HG03571 (cell line): ENCODE measurements around the gene GLS.
A peak's percentile ranks its signal among the peaks of the same experiment; 100 is the strongest.
"Not testable (repeated sequence)": the region's sequence is repeated elsewhere in the genome, so short reads cannot be mapped to it uniquely, and the experiment has no call there.

Source experiments
- ATAC-seq: cut with Tn5 transposase; IDR thresholded peaks from one replicate; pipeline ENCODE4 v1.9.1; 2021; ENCODE audit not compliant: unreplicated experiment

GLS gene

DNA sequence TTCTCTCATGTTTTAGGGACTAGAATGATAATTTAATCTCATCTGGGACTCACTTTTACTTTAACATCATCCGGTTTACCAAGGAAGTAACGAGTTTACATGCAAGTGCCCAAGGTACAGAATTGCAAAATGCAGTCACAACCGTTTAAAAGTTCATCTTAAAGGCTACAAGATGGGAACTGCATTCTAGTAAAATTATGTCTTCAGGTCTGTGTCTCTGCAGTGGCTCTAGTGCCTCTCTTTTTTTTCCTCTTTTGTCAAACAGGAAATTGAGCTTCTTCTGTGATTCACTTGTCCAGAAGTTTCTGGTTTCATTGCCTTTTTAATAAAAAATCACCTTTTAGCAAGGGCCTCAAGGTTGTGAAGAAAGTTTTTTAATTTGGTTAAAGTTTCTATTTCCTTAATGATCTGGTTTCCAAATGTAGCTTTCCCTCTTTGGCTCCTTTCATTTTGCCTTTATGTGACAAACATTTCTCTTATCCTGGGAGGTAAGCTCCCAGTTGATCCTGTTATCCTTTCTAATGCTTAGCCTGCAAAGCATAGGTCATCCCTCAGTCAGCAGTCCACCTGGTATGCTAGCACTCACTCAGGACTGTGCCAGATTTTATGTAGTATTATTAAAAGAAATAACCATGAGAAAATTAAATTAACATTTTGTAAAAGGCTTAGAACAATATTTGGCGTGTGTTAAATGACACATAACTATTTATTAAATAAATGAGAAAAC is 2.4 kb downstream of the GLS start:
- ATAC-seq: no peak

DNA sequence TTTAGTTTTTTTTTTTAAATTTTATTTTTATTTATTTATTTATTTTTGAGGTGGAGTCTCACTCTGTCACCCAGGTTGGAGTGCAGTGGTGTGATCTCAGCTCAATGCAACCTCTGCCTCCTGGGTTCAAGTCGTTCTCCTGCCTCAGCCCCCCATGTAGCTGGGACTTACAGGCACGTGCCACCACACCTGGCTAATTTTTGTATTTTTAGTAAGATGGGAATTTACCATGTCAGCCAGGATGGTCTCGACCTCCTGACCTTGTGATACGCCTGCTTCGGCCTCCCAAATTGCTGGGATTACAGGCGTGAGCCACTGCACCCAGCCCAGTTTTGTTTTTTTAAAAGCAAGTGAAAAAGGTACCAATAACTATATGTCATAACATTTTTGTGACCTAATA is 5.2 kb downstream of the GLS start:
- ATAC-seq: not testable (repeated sequence)

- peak; percentile 60 for ATAC-seq
These were observed 6.5 kb downstream of the GLS start for GRCh38 chr2:190887089-190887488.

DNA sequence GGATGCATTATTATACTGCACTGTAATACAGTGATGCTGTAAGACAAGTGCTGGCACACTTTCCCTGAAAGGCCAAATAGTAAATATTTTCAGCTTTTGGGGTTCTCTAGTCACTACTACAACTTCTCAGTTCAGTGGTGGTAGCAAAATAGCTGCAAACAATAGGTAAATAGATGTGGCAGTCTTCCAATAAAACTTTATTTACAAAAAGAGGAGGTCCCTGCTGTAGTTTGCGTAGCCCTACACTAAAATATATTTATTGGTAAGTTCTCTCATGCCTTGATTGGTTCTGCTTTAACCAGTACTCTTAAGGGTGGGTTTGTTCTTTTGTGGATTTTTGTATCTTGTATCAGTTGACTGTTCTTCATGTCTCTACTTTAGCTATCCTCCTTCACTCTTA is 7.8 kb downstream of the GLS start:
- no peak for ATAC-seq

DNA sequence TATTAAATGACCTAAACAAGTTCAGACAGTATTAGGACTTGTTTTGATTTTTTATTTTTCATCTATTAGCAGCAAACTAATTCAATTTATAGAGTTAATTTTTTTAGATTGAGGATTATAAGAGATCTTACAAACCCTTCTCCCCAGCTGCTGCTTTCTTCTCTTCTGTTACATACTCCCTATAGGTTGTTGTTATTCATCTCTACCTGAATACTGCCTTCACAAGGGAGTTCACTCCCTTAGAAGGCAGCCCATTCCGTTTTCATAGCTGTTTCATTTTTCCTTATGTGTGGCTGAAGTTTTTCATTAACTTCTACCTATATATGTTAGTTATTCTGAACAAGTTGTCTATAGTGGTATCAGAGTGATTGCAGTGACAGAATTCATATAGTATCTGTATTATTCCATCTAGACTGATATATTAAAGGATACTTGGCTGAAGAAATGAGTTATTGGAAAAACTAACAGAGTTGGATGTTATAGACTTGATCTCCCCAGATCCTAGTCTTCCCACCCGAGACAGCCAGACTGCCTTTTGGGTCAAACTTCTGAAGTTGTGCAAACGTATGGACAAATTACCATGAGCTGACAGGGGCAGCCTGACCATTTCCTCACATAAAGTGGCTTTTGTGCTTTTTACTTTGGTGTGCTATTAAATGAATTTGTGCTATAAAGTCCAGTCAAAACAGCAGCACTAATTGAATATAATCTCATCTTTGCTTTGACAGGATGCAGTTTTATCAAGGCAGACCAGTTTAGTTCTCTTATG is 8.7 kb downstream of the GLS start:
- ATAC-seq: no peak

DNA sequence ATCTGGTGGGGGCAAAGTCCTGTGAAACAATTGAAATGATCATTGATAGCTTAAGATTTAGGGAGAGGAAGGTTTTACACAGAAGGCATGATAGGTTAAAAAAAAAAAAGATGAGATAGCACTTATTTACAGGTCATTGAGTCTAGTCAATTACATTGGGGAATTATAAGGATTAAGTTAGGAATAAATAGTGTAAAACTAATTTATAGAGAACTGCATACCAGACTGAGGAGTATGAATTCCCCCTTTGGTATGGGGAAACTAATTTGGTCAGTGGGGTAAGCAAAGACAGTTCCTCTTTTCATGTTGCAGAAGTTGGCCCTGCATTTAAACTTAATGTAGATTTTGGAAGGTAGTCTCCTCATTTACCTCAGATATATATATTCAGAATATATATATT is 10.8 kb downstream of the GLS start:
- ATAC-seq: peak; percentile 45

- ATAC-seq: no peak
These were observed 11.3 kb downstream of the GLS start for GRCh38 chr2:190891889-190892288.

GRCh38 chr2:190893157-190893556 is 12.5 kb downstream of the GLS start:
- no peak for ATAC-seq

DNA sequence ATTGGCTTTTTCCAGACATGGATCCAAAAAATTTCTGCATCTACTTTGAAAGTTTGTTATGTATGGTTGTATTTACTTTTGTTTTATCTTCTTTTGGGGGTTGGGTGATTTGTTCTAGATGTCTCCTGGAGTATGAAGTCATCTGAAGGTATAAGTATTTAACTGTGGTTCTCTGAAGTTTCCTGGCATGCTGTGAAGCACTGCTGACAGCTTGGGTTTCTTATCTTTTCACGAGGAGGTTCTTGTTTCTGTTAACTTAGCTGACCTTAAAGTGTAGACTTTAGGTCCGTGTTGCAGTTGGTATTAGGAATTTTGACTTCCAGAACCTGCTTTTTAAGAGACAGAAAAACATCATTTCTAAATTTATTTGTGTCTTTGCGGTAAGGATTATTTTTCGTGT is 15.9 kb downstream of the GLS start:
- no peak for ATAC-seq

DNA sequence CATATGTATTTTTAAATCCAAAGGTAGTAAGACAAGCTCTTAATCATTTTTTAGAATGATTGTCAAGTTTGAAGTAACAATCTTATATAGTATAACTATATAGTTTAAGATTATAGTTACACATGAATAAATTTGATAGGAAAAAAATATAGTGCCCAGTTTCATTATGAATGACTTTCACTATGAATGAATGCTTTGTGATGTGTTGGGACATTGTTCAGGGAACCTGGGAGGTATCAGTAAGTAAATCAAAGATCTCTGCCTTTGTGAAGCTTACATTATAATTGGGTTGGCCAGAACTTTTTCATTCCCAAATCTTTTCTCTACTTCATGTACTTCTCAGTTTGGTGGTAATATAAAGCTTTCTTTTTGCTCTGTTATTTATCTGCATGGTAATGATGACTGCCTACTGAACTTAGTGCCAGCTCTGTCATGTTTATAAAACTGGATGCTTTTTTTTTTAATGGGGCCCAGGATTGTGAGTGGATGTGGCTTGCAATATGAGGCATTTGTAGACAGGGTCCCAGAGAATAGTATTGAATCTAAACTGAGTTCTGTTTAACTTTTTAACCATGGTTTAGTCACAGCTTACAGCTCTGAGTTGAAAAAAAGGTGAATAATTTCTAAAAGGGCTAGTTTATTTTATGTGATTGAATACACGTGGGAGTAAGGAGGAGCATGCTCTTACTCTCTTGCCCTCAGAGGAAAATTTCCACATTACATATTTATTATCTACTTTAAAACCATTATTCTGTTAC is 23.3 kb downstream of the GLS start:
- no peak for ATAC-seq

DNA sequence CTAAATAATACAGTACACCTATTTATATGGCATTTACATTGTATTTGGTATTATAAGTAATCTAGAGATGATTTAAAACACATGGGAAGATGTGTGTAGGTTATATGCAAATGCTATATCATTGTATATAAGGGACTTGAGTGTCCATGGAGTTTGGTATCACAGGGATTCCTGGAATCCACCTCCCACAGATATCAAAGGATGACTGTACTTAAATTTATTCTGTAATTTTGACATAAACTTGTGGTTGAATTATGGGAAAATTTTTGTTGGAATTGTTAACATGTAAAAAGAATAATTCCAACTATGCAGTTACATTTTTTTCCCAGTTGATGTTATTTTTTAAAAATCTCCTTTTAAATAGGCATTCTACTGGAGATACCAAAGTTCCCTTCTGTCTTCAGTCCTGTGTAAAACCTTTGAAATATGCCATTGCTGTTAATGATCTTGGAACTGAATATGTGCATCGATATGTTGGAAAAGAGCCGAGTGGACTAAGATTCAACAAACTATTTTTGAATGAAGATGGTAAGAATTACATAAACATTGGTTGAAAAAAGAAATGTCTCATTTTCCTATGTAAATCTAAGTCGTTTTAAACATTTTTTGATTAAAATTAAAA is 24.1 kb downstream of the GLS start:
- ATAC-seq: no peak

- no peak for ATAC-seq
These were observed 27.9 kb downstream of the GLS start for GRCh38 chr2:190908532-190908931.

GRCh38 chr2:190909680-190910079 is 29.1 kb downstream of the GLS start:
- no peak for ATAC-seq

GRCh38 chr2:190910341-190911136 is 29.9 kb downstream of the GLS start:
- ATAC-seq: no peak

DNA sequence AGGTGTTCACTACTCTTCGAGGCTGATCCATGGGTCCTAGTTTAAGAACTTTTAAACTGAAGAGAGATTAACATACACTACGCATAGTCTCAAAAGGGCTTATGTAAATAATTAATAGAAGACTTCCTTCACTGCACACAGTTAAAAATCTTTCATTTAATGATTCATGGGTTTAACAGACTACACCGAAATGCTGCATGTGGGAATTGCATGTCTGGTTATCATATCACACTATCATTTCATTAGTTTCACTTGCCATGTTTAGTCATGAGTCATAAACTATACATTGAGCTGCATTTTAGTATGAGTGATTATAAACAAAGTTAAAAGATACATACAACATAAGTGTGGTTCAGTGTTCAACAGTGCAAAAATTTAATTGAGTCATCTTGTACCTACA is 31.2 kb downstream of the GLS start:
- peak; percentile 92 for ATAC-seq

- no peak for ATAC-seq
These were observed 32.1 kb downstream of the GLS start for GRCh38 chr2:190912726-190913125.

GRCh38 chr2:190913725-190914124 is 33.1 kb downstream of the GLS start:
- no peak for ATAC-seq

DNA sequence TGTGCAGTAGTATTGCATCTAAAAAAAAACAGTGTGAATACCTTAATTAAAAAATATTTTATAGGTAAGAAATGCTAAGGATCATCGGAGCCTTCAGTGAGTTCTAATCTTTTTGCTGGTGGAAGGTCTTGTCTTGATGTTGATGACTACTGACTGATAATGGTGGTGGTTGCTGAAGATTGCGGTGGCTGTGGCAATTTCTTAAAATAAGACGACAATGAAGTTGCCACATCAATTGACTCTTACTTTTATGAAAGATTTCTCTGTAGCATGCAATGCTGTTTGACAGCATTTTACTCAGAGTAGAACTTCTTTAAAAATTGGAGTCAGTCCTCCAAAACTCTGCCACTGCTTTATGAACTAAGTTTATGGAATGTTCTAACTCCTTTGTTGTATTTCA is 36.2 kb downstream of the GLS start:
- no peak for ATAC-seq

DNA sequence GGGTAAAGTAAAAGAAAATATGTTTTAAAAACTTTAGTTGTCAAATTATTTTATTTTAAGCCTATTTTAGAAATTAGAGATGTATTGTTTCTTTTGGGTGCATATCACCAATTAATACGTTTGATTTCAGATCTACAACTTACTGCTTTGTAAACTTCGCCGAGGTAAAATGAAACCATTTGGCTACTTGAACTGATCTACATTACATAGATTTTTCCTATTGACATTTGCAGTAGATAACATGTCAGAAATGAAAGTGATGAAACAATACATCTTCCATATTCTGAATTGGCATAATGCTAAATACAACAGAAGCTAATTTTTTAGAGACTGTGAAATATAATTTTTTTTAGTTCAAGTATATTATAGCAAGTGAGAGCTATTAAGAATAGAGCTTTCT is 39.5 kb downstream of the GLS start:
- ATAC-seq: no peak

DNA sequence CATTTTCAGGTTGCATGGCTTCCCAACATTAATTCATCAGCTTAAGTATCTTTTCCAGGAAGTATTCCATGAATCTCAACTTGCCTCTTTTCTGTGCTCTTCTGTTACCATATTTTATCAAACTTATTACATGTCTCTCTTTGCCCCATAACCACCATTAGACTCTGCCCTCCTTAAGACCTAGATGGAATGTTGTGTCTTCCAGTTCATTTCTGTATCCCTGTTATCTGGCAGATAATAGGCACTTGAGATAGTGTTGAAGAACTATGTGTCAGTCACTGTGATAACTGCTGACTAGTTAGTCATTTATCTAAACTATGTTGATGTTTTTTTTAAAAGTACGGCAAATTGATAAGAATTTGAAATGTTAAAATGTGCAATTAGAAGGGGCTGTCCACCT is 41.8 kb downstream of the GLS start:
- ATAC-seq: no peak

DNA sequence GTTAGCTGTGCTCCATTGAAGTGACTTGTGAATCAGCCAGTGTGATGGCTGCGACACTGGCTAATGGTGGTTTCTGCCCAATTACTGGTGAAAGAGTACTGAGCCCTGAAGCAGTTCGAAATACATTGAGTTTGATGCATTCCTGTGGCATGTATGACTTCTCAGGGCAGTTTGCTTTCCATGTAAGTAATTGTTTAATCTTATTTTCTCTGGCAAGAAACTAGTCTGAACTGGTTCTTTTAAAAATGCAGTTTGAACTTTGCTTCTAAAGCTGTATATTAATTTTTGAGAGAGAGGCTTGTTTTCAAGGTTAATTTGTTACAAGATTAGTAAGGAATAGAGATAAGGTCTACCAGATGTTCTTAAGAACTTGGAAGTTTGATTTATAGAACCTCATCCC is 46.7 kb downstream of the GLS start:
- no peak for ATAC-seq
